ENCODE data around the gene ZNF469. TPM values are rescaled to one million over a fixed set of nuclear protein-coding genes. Genes with fewer than 3 reads are reported as not detected.
A peak's percentile ranks its signal among the peaks of the same experiment; 100 is the strongest.
"Not testable (repeated sequence)": the region's sequence is repeated elsewhere in the genome, so short reads cannot be mapped to it uniquely, and the experiment has no call there.

Gene ZNF469
- total RNA-seq, 1 donor from 2014 or later, result 1.5 TPM

- intact Hi-C loops (cut with DNase I), result no loop called here
Observed at GRCh38 chr16:88356124-88356726, 26.5 kb upstream of the ZNF469 start.

GRCh38 chr16:88356727-88357199 is 26.0 kb upstream of the ZNF469 start:
- intact Hi-C loops (cut with DNase I), result no loop called here
- no peak for DNase-seq (ENCODE audit: low spot score)

More at GRCh38 chr16:88356124-88356726, 26.5 kb upstream of the ZNF469 start:
- no peak for DNase-seq (ENCODE audit: low spot score)

GRCh38 chr16:88357317-88358022 is 25.3 kb upstream of the ZNF469 start:
- intact Hi-C loops (cut with DNase I), result no loop called here
- no peak for DNase-seq (ENCODE audit: low spot score)

GRCh38 chr16:88358023-88358420 is 24.7 kb upstream of the ZNF469 start:
- DNase-seq (ENCODE audit: low spot score), result no peak
- intact Hi-C loops (cut with DNase I), result no loop called here

GRCh38 chr16:88359008-88359407 is 23.8 kb upstream of the ZNF469 start:
- DNase-seq (ENCODE audit: low spot score), result no peak
- intact Hi-C loops (cut with DNase I), result no loop called here

GRCh38 chr16:88360401-88360800 is 22.4 kb upstream of the ZNF469 start:
- DNase-seq (ENCODE audit: low spot score), result not testable (repeated sequence)

GRCh38 chr16:88360999-88361398 is 21.8 kb upstream of the ZNF469 start:
- intact Hi-C loops (cut with DNase I), result no loop called here
- no peak for DNase-seq (ENCODE audit: low spot score)

More at GRCh38 chr16:88360401-88360800, 22.4 kb upstream of the ZNF469 start:
- intact Hi-C loops (cut with DNase I), result not testable (repeated sequence)

- DNase-seq (ENCODE audit: low spot score), result no peak
- intact Hi-C loops (cut with DNase I), result no loop called here
Observed at GRCh38 chr16:88361775-88362174, 21.0 kb upstream of the ZNF469 start.

GRCh38 chr16:88363239-88363891 is 19.4 kb upstream of the ZNF469 start:
- no peak for DNase-seq (ENCODE audit: low spot score)
- intact Hi-C loops (cut with DNase I), result no loop called here

- intact Hi-C loops (cut with DNase I), result no loop called here
Observed at GRCh38 chr16:88365244-88365865, 17.4 kb upstream of the ZNF469 start.

GRCh38 chr16:88366032-88366703 is 16.6 kb upstream of the ZNF469 start:
- intact Hi-C loops (cut with DNase I), result no loop called here
- DNase-seq (ENCODE audit: low spot score), result no peak

More at GRCh38 chr16:88365244-88365865, 17.4 kb upstream of the ZNF469 start:
- DNase-seq (ENCODE audit: low spot score), result no peak

- intact Hi-C loops (cut with DNase I), result no loop called here
- no peak for DNase-seq (ENCODE audit: low spot score)
Observed at GRCh38 chr16:88366704-88367047, 16.1 kb upstream of the ZNF469 start.

GRCh38 chr16:88367560-88367959 is 15.2 kb upstream of the ZNF469 start:
- intact Hi-C loops (cut with DNase I), result no loop called here
- DNase-seq (ENCODE audit: low spot score), result no peak

GRCh38 chr16:88368036-88368435 is 14.7 kb upstream of the ZNF469 start:
- no peak for DNase-seq (ENCODE audit: low spot score)
- intact Hi-C loops (cut with DNase I), result no loop called here

GRCh38 chr16:88368994-88369393 is 13.8 kb upstream of the ZNF469 start:
- intact Hi-C loops (cut with DNase I), result no loop called here
- DNase-seq (ENCODE audit: low spot score), result no peak

GRCh38 chr16:88369447-88370008 is 13.2 kb upstream of the ZNF469 start:
- intact Hi-C loops (cut with DNase I), result no loop called here
- DNase-seq (ENCODE audit: low spot score), result no peak

- intact Hi-C loops (cut with DNase I), result no loop called here
- peak; percentile 15 for DNase-seq (ENCODE audit: low spot score)
Observed at GRCh38 chr16:88370365-88370764, 12.4 kb upstream of the ZNF469 start.

GRCh38 chr16:88372522-88372921 is 10.2 kb upstream of the ZNF469 start:
- DNase-seq (ENCODE audit: low spot score), result no peak

GRCh38 chr16:88373211-88373610 is 9.5 kb upstream of the ZNF469 start:
- intact Hi-C loops (cut with DNase I), result no loop called here

More at GRCh38 chr16:88372522-88372921, 10.2 kb upstream of the ZNF469 start:
- intact Hi-C loops (cut with DNase I), result no loop called here

More at GRCh38 chr16:88373211-88373610, 9.5 kb upstream of the ZNF469 start:
- no peak for DNase-seq (ENCODE audit: low spot score)
